ENCODE measurements around the gene DYNLT2. TPM values are rescaled to one million over a fixed set of nuclear protein-coding genes. Genes with fewer than 3 reads are reported as not detected.
"Not testable (repeated sequence)": the region's sequence is repeated elsewhere in the genome, so short reads cannot be mapped to it uniquely, and the experiment has no call there.

The DYNLT2 gene
- total RNA-seq, 3 donors from 2014 or later (not counting 1 experiment from before 2014, with no cell fraction given): 4.0 to 6.8 (median 5.3) TPM

- Mint-ChIP-seq H3K9me3 (no peaks in the 10 kb centered on the region), H3K27ac (peak overlapping the region; percentile 91 to 94), H3K4me3 (peak overlapping the region; percentile 92), H3K4me1 (peaks cover 20 to 45% of the 10 kb centered on the region in 2 donors), H3K36me3 (no peaks in the 10 kb centered on the region), H3K27me3 (ENCODE audit: low read depth in 2 of 2) (no peaks in the 10 kb centered on the region)
- ATAC-seq (peak; percentile 0 to 1 (median 1)), DNase-seq (no peak)
- peak overlapping the region; percentile 76 for H3K4me3 ChIP-seq (ENCODE audit: low read length)
- H3K4me1 ChIP-seq (ENCODE audit: control insufficient read depth, insufficient read depth, low read length): peaks cover 11% of the 10 kb centered on the region
- peak overlapping the region; percentile 84 for H3K27ac ChIP-seq (ENCODE audit: low read length)
- no peaks in the 10 kb centered on the region for H3K27me3 ChIP-seq (ENCODE audit: control insufficient read depth, insufficient read depth, low read length)
- no peak for TF ChIP-seq CTCF (IDR thresholded peaks at IDR 0.05)
- intact Hi-C loops (cut with micrococcal nuclease): loop anchor here (1.0 to 10.0 kb wide), 3 partner anchors 46 to 851 kb away; partner anchors contain the start of genes PSMB1 and TBP
- WGBS (ENCODE audit: insufficient coverage): under 1% methylated on average over 54 of the region's 54 CpGs
- peaks cover 16% of the 10 kb centered on the region for H3K36me3 ChIP-seq (ENCODE audit: control insufficient read depth, insufficient read depth, low read length)
- no peaks in the 10 kb centered on the region for H3K9me3 ChIP-seq (ENCODE audit: control insufficient read depth, insufficient read depth, low read length)
These were observed 49.9 kb downstream of the DYNLT2 start for GRCh38 chr6:169701311-169701953.

- Mint-ChIP-seq H3K4me1 (peaks cover 20 to 36% of the 10 kb centered on the region in 2 donors), H3K9me3 (no peaks in the 10 kb centered on the region), H3K4me3 (peak overlapping the region; percentile 3), H3K36me3 (no peaks in the 10 kb centered on the region), H3K27me3 (ENCODE audit: low read depth in 2 of 2) (no peaks in the 10 kb centered on the region), H3K27ac (peak overlapping the region in 1 of 2 donors; percentile 44)
- ATAC-seq: no peak
- H3K4me1 ChIP-seq (ENCODE audit: control insufficient read depth, insufficient read depth, low read length): peaks cover 11% of the 10 kb centered on the region
- H3K27me3 ChIP-seq (ENCODE audit: control insufficient read depth, insufficient read depth, low read length): no peaks in the 10 kb centered on the region
- H3K27ac ChIP-seq (ENCODE audit: low read length): no peak overlapping the region
- no peak for TF ChIP-seq CTCF (IDR thresholded peaks at IDR 0.05)
- H3K9me3 ChIP-seq (ENCODE audit: control insufficient read depth, insufficient read depth, low read length): no peaks in the 10 kb centered on the region
- WGBS (ENCODE audit: insufficient coverage): 64% methylated on average over 5 of the region's 5 CpGs
- H3K36me3 ChIP-seq (ENCODE audit: control insufficient read depth, insufficient read depth, low read length): peaks cover 11% of the 10 kb centered on the region
- intact Hi-C loops (cut with micrococcal nuclease): loop anchor here (5.0 to 10.0 kb wide), 2 partner anchors 825 to 852 kb away; partner anchors contain the start of genes PSMB1 and TBP
- H3K4me3 ChIP-seq (ENCODE audit: low read length): no peak overlapping the region
- no peak for DNase-seq
These were observed 51.1 kb downstream of the DYNLT2 start for GRCh38 chr6:169700296-169700695.

GRCh38 chr6:169697115-169697514 is 54.3 kb downstream of the DYNLT2 start:
- 99% methylated on average over 9 of the region's 10 CpGs for WGBS (ENCODE audit: insufficient coverage)
- H3K36me3 Mint-ChIP-seq; H3K27ac ChIP-seq (ENCODE audit: low read length); H3K36me3 ChIP-seq (ENCODE audit: control insufficient read depth, insufficient read depth, low read length); H3K4me1 ChIP-seq (ENCODE audit: control insufficient read depth, insufficient read depth, low read length); H3K27me3 Mint-ChIP-seq (ENCODE audit: low read depth in 2 of 2); ATAC-seq; H3K27ac Mint-ChIP-seq; DNase-seq; H3K4me3 Mint-ChIP-seq; intact Hi-C loops (cut with micrococcal nuclease); H3K9me3 Mint-ChIP-seq; H3K27me3 ChIP-seq (ENCODE audit: control insufficient read depth, insufficient read depth, low read length); H3K4me3 ChIP-seq (ENCODE audit: low read length); H3K9me3 ChIP-seq (ENCODE audit: control insufficient read depth, insufficient read depth, low read length): not testable (repeated sequence)
- peaks cover 5 to 25% of the 10 kb centered on the region in 2 donors for H3K4me1 Mint-ChIP-seq

- Histone ChIP-seq H3K27ac (ENCODE audit: low read length) (no peak overlapping the region), H3K4me1 (ENCODE audit: control insufficient read depth, insufficient read depth, low read length) (no peaks in the 10 kb centered on the region), H3K9me3 (ENCODE audit: control insufficient read depth, insufficient read depth, low read length) (peaks cover 4% of the 10 kb centered on the region), H3K36me3 (ENCODE audit: control insufficient read depth, insufficient read depth, low read length) (no peaks in the 10 kb centered on the region), H3K4me3 (ENCODE audit: low read length) (no peak overlapping the region), H3K27me3 (ENCODE audit: control insufficient read depth, insufficient read depth, low read length) (no peaks in the 10 kb centered on the region)
- H3K9me3 Mint-ChIP-seq: no peaks in the 10 kb centered on the region
- no peak for TF ChIP-seq CTCF (IDR thresholded peaks at IDR 0.05)
- no peak overlapping the region for H3K27ac Mint-ChIP-seq
- H3K27me3 Mint-ChIP-seq (ENCODE audit: low read depth in 2 of 2): no peaks in the 10 kb centered on the region
- peaks cover 5 to 15% of the 10 kb centered on the region in 2 donors for H3K4me1 Mint-ChIP-seq
- DNase-seq (no peak), ATAC-seq (no peak)
- WGBS (ENCODE audit: insufficient coverage): 97% methylated on average over 5 of the region's 5 CpGs
- intact Hi-C loops (cut with micrococcal nuclease): no loop called here
- H3K4me3 Mint-ChIP-seq: no peak overlapping the region
- H3K36me3 Mint-ChIP-seq: no peaks in the 10 kb centered on the region
These were observed 56.2 kb downstream of the DYNLT2 start for GRCh38 chr6:169695131-169695530.
